T-helper 2 cell (primary cell): ENCODE data around the gene APOL2.
A peak's percentile ranks its signal among the peaks of the same experiment; 100 is the strongest.
"Not testable (repeated sequence)": the region's sequence is repeated elsewhere in the genome, so short reads cannot be mapped to it uniquely, and the experiment has no call there.

Source experiments
- DNase-seq, 5 experiments: peaks; one replicate each; pipeline versions ENCODE4 v3.0.0 to v3.0.0-alpha.2; 2012 to 2022

Gene APOL2

DNA sequence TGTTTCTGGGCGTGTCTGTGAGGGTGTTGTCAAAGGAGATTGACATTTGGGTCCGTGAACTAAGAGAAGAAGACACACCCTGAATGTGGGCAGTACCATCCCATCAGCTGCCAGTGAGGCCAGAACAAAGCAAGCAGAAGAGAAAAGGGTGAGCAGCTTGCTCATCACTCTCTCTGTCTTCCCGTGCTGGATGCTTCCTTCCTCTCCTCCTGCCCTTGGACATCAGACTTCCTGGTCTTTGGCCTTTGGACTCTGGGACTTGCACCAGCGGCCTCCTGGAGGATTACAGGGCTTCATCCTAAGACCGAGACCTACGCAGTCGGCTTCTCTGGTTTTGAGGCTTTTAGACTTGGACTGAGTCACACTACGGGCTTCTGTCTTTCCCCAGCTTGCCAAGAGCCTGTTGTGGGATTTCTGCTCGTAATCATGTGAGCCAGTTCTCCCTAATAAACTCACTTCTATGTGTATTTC is 18.8 kb downstream of the APOL2 start:
- no peak for DNase-seq

DNA sequence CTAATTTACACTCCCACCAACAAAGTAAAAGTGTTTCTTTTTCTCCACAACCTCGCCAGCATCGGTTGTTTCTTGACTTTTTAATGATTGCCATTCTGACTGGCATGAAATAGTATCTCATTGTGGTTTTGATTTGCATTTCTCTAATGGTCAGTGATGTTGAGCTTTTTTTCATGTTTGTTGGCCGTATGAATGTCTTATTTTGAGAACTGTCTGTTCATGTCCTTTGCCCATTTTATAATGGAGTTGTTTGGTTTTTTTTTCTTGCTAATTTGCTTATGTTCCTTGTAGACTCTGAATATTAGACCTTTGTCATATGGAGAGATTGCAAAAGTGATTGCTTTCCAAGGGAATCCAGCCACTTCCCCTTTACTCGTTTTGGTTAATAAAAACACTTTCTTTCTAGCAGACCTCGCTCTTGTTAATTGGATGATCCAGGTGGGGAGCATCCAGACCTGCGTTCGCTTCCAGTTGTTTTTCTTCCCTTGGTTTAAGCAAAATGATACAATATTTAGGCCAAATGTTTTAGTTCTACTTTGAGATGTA is 20.6 kb downstream of the APOL2 start:
- DNase-seq: no peak

DNA sequence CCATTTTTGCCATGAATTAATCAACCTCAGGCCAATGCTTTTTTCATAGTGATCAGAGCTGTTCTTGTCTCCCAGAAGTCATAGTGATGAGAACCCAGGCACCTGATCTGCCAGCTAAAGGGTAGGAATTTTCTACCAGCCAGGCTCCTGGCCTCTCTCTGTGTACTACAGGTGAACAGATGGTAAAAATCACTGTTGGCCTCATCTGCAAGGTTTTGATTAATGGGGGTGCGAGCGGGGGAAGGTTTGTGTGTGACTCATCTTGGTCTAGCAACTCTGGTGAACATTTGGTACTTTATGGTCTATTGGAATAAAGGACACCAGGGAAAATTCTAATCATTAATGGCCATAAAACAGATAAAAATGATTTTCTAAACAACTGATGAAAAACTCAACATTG is 23.3 kb downstream of the APOL2 start:
- no peak for DNase-seq

DNA sequence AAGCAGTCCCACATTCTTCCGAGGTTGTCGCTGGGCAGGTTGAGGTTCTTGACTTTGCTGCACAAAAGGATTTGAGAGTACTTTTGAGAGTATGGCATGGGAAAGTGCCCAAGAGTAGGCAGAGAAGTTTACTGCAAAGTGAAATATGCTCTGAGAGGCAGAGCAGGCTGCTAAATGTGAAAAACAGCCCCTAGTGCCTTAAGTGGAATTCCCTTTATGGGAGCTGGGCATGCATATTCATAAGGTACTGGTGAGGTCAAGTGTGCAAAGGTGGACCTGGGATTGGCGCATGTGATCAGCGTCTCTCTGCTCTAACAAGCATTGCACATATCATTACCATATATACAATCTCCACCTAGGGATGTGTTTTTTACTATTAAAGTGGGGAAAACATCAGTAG is 25.7 kb downstream of the APOL2 start:
- no peak for DNase-seq

DNA sequence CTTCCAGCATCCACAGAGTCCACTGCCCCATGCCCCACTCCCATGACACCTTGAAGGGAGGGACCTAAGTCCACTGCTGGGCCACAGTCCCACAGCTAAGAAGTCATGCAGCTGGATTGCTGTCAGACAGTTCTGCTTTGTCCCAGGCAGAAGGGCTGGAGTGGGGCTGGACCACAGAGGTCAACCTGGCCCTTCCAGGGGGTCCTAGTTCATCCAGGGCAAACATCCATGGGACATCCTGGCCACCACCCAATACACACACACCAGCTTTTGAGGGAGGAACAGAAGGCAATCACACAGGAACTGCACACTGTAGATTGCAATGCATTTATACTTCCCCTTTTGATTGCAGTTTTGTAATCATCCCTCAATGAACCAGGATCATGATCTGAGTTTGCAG is 26.4 kb downstream of the APOL2 start:
- DNase-seq: no peak

DNA sequence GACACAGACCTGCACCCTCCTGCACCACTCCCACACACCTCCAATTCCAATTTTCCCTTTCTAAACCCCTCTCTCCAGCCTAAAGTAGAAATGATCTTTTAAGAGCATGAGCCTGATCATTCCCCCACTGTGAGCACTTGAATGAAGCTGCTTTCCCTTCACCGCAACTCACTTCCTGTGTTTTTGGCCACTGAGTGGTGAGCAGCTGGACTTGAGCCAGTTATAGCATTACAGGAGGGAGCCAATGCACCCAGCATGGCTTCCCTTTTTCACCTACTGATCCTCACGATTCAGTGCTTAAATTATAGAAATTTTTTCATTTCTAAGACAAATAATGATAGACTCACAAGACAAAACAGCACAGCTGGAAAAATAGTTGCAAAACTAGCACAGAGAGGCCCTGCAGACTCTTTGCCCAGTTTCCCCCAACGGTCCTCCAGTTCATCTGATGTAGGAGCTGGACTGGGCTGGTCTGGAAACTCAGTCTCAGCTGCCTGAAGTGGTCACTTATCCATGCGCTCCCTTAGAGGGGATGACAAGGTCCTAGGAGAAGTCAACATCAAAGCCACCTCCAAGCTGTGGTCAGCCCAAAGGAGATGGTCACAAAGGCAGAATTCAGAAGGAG is 28.0 kb downstream of the APOL2 start:
- no peak for DNase-seq

DNA sequence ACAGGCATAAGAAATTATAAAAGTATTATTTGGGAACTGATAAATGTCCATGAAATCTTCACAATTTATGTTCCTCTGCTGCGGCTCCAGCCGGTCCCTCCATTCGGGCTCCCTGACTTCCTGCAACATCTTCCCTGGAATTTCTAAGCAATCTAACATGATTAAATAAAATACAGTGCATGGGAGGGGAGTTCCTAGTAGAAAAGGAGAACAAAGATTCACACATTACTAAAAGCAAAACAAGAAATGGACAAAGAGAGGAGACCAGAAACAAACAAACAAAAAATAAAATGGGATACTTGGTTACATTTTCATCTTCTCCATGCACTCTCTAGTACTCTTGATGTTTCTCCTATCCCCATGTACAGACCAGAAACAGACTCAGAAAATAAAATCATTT is 29.1 kb downstream of the APOL2 start:
- DNase-seq: no peak

DNA sequence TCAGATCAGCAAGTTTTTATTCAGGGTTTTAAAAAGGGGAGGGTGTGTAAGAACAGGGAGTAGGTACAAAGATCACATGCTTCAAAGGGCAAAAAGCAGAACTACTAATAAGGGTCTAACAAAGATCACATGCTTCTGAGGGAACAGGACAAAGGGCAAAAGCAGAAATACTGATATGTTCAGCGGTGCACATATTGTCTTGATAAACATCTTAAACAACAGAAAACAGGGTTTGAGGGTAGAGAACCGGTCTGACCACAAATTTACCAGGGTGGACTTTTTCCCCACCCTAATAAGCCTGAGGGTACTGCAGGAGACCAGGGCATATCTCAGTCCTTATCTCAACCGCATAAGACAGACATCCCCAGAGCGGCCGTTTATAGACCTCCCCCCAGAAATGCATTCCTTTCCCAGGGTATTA is 29.8 kb downstream of the APOL2 start:
- not testable (repeated sequence) for DNase-seq

DNA sequence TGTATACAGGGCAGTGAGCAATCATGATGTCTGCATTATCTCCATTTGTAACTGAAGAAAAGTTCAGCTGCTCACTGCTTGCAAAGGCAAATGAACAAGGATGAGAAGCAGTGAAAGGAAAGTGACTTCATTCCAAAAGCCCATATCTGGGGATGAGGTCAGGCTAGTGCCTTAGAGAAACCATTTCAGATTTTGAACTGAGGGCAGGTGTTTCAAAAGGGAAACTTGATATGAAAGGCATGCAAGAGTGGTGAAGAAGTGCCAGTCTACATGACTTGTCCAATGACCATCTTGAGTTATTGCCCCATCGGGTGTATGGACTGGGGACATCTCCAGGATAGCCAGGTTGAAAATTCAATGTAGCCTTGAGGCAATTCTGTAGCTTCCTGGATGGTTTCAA is 30.4 kb downstream of the APOL2 start:
- no peak for DNase-seq

DNA sequence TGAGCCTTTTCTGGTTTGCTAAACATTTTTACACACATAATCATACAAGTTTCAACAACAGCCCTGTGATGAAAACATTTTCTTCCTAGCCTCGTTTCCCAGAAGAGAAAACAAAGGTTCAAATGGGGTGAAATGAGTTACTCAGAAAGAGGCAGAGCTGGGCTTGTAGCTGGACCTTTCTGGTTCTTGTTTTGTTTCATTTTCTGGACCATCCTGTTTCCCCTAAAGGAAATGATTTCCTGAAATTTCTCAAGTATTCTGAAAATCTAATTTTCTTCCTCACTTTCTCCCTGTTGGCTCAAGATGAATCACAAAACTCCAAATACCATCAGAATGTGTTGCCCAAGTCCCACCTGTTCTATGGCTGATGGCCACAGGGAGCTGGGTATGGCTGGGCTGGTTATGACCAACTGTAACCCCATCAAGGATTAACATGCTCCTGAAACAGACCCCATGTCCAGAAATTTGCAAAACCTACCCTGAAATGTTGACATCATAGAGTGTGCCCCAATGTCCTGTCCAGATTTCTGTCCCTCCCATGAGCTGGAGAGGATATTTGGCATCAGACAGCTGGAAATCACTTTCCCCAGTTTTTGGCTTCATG is 31.1 kb downstream of the APOL2 start:
- no peak for DNase-seq

DNA sequence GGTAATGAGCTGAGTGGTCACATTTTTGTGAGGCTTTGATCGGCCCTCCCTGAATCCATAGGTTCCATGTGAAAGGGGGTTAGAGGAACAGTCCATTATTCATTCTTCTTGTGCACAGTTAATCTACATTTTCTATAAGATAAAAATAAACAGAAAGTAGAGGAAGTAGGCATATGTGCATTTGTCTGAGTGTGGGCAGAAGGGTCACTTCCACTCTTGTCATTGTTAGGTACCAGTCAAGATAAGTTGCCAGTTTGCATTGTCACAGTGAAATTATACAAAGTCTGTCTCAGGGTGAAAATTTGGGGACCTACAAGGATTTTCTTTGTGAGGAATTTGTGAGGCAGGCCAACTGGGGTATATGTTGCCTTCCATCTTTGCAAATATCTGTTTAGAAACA is 33.1 kb downstream of the APOL2 start:
- no peak for DNase-seq

DNA sequence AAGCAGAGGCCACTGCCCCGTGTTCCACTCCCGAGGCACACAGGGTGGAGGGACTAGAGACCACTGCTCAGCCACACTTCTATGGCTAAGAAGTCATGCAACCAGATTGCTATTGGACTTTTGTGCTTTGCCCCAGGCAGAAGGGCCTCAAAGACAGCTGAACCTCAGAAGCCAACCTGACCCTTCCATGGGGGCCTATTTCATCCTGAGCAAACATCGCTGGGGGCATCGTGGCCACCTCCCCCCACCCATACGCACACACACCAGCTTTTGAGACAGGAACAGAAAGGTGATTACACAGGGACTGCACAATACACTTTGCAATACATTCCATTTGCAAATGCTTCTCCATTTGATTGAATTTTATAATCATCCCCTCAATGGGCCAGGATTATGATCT is 33.8 kb downstream of the APOL2 start:
- not testable (repeated sequence) for DNase-seq

DNA sequence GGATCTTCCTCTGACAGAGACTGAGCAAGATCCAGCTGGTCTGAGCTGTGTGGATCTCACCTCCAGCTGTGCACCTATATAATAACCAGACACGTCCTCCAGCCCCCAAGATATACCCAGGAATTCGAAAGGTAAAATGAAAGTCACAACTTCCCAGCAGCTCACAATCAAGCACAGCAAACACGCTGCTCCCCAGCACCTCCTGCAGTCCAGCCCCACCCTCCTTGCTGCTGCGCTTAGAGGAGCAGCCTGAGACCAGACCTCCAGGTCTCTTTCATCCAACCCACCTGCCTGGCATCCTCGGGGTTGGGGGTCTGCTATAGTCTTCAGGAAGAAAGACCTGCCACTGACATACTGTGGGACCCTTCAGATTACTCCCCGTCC is 34.7 kb downstream of the APOL2 start:
- DNase-seq: no peak

DNA sequence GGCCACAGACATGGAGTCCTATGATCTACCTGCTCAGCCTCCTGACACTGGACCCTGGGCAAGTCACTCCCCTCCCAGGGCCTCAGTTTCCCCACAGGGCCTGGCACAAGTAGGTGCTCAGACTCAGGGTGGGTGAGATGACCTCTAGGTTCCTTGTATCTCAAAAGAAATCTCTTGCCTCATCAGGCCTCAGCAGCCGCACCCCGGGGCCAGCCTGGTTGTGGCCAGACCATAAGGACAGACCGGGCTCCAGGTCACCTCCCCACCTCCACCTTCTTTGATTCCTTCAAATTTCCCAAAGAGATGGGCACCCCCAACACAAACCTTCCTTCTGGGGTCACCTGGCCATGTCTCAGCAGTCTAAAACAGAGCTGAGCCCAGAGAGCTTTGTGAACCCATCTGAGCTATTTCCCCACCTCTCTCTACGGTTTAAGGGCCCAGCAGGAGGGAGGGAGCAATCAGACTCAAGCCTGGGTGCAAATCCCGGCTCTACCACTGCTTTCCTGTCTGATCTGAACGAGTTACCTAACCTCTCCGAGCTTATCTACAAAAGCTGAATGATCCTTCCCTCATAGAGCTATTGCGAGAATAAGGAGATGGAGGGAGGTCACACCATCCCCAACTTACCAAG is 35.2 kb downstream of the APOL2 start:
- no peak for DNase-seq

DNA sequence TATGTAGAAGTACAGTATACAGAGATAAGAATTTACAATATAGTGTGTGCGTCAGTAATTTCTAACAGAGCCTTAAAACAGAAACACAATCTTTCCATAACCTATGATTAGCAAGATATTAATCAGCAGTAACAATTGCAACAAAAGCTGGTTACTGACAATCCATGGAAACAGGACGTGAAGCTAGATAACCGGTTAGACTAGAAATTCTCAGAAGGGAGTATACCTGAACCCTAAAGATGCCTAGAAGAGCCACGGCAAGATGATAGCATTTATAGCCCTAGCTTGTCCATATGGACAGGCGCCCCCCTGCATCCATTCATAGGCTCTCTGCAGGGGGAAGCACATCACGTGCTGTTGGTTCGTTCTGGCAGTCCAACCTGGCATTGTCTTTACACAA is 35.9 kb downstream of the APOL2 start:
- DNase-seq: not testable (repeated sequence)

DNA sequence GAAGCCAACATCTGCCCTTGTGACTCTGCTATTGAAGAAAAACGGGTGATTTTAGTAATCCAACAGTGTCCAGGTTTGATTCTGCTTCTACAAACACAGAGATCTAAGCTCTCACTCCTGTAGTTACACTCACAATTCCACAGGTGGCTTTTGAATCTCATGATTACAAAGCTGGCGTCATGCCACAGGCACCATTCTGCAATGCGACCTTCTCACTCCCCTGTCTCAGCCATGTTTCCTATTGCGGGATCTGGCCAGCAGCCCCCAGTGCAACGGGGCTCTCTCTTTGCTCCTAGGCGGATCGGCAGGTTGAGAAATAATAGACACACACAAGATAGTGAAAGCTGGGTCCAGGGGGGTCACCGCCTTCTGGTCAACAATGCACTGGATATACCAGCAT is 36.4 kb downstream of the APOL2 start:
- not testable (repeated sequence) for DNase-seq

DNA sequence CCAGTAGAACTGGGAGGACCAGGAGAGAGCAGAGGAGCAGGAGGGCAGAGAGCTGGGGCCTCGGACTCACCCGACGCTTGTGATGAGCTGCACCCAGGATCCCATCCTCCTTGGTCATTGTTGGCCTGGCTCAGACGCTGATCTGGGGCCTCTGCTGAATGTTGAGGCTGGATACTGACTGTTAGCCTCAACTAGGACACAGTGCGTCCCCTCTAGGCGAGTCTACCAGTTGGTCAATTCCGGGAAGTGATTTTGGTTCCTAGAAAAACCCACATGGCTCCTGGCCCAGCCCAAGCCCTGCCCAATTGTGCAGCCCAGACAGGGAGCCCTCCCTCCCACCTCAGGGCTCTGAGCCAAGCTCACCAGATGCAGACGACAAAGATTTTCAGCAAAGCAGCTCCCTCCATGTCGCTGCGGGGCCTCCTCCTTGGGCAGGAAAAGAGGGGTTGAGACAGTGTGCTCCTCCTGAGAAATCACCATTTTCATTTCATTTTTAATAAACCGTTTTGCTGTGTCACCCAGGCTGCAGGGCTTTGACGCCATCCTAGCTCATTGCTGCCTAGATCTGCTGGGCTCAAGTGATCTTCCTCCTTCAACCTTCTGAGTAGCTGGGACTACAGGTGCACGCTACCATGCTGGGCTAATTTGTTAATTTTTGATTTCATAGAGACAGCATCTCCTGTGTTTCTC is 37.6 kb downstream of the APOL2 start, which contains the start of gene APOL4:
Gene APOL4, minus strand, starts transcription at position 180 of the 690 bp plus-strand sequence. Its CDS starts 75 bp downstream, at position 105.
- DNase-seq: no peak

DNA sequence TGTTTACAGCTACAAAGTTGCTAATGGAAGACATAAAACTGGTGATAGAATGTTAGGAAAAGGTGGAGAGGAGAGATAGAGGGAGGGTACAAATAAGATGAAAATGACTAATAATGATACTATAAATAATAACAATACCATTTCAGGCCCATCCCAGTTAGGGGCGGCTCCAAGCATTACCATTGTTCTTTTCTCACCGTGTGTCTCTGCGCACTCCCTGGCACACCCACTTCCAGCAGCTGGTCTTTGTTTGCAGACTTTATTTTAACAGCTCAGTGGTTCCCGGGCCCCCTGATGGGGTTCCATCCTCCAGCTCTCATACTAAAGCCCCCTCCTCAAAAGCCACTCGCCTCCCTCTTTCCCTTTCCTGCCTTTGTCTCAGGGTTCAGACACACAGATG is 38.3 kb downstream of the APOL2 start:
- DNase-seq: not testable (repeated sequence)

DNA sequence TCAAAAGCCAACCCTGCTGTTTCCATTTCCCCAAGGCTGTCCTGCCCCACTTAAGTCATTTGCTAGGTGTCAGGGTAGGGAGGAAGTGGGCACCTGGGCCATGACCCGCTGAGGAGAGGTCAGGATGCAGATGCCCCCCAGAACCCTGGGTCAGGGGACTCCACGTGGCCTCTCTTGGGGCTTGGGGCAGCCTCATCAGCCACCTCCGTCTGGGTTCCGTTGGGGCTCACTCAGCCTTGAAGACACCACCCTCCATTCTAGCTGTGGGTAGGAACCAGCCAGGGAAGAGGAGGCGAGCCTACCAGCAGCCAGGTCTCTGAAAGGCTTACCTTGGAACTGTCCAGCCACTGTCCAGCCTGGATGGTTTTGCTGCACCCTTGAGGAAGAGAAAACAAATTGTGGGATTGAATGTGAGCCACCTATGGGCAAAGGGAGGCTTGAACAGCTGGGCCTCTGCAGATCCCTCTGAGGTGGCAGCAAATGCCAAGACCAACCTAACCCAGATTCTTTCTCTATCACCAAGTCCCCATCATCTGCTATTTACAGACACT is 40.3 kb downstream of the APOL2 start:
- no peak for DNase-seq

DNA sequence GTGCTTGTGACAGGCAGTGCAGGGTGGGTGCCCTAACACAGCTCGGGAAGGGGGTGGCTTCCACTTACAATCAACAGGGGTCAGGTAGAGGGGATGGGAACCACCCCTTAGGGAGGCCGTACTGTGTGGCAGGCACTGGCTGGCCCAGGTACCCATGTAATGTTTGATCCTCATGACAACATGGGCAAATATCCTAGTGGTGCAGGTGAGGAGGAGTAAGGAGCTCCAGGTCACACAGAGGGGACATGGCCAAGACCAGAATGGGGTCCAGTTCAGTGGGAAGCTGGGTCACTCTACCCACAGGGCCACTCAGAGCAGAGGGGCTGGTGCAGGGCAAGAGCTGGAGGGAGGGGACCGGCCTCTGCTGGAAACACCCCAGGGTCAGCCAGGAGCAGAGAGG is 40.8 kb downstream of the APOL2 start:
- no peak for DNase-seq

DNA sequence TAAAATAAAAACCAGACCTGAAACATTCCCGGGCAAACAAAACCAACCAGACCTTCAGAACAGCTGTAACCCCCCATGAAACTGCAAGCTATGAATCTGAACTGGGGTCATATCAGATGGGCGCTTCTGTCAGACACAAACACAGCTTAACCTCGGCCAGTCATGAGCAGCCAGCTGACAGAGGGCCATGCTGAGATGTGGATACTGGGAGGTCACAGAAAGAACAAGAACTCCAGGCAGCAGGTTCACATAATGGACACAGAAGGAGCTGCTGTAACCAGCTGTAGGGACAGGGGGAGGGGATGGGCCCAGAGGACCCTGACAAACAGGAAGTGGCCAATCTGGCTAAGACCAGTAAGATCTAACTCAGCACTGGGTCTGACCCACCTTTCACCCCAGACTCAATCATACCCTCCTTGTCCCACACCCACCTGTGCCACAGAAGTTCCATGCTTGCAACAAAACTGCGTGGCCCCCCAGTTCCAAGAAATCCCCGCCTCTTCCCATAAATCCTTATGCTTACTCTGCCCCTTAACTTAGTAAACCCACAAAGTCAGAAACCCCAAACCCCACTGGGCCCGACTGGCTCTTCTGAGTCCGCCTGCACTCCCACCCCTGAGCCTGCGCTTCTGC is 41.7 kb downstream of the APOL2 start:
- DNase-seq: peak in 1 of 5 experiments; percentile 42

DNA sequence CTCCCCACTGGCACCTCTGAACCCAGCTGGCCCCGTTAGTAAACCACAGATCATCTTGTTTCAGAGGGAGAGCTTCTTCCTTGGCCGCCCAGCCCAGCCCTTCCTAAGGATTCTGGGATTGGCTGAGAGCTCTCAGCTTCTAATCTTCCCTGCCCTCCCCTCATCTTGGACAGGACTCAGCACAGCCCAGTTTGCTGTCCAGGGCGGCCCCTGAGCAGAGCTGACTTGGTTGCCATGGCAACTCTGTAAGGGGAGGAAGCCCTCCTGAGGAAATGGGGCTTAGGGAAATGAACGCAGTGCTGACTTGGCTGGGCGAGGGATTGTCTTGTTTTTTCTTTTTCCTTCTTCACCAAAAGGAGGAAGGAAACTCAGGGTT is 42.3 kb downstream of the APOL2 start:
- no peak for DNase-seq
